NB4 (cell line): ENCODE data around the gene THBS4.

Source experiments
- MYC ChIP-seq: IDR thresholded peaks from 2 replicates; pipeline ENCODE4 v1.6.1; 2011; ENCODE audit warnings: low read depth, low read length
- TF ChIP-seq, protein P1 (sequence below): IDR thresholded peaks from one replicate; pipeline ENCODE4 v1.5.1; 2012; ENCODE audit warnings: low read depth, low read length

DNA sequence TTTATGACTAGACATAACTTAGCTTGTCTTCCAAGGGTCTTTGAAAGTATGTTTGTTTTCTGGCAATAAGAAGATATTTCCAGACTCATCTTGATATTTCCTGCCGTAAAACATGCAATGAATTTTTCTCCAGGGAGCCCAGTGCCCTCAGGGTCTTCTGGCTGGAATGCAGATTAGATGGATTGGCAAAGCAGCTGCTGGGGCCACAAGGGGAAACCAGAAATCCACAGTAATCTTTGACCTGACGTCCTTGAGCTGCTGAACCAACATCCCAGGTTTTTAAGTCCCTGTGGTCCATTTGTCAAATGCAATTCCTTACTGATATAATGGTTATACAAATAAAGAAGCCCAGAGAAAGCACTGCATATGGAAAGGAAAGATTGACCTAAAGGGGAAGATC, 93.0 kb downstream of the THBS4 start:
- TF ChIP-seq, protein P1, sequence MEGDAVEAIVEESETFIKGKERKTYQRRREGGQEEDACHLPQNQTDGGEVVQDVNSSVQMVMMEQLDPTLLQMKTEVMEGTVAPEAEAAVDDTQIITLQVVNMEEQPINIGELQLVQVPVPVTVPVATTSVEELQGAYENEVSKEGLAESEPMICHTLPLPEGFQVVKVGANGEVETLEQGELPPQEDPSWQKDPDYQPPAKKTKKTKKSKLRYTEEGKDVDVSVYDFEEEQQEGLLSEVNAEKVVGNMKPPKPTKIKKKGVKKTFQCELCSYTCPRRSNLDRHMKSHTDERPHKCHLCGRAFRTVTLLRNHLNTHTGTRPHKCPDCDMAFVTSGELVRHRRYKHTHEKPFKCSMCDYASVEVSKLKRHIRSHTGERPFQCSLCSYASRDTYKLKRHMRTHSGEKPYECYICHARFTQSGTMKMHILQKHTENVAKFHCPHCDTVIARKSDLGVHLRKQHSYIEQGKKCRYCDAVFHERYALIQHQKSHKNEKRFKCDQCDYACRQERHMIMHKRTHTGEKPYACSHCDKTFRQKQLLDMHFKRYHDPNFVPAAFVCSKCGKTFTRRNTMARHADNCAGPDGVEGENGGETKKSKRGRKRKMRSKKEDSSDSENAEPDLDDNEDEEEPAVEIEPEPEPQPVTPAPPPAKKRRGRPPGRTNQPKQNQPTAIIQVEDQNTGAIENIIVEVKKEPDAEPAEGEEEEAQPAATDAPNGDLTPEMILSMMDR = no peak
- no peak for TF ChIP-seq MYC
